T47D (cell line): ENCODE measurements around the gene TNIK.

ENCODE experiments used
- DNase-seq, 2 experiments: peaks; one replicate each; pipeline versions ENCODE4 v3.0.0 to v3.0.0-alpha.2; 2011 to 2012; ENCODE audit warnings: low read depth in 1 of 2, low spot score in 1 of 2
- JUND ChIP-seq: IDR thresholded peaks from 2 replicates; pipeline ENCODE4 v1.6.1; 2012; ENCODE audit warnings: low read depth
- in situ Hi-C: cut with HindIII; loops from 2 replicates; pipeline ENCODE4 v1.10.0; 2016; ENCODE audit warnings: low sequenced_read_pairs, low pct_unique_long_range_greater_than_20kb

The TNIK gene

DNA sequence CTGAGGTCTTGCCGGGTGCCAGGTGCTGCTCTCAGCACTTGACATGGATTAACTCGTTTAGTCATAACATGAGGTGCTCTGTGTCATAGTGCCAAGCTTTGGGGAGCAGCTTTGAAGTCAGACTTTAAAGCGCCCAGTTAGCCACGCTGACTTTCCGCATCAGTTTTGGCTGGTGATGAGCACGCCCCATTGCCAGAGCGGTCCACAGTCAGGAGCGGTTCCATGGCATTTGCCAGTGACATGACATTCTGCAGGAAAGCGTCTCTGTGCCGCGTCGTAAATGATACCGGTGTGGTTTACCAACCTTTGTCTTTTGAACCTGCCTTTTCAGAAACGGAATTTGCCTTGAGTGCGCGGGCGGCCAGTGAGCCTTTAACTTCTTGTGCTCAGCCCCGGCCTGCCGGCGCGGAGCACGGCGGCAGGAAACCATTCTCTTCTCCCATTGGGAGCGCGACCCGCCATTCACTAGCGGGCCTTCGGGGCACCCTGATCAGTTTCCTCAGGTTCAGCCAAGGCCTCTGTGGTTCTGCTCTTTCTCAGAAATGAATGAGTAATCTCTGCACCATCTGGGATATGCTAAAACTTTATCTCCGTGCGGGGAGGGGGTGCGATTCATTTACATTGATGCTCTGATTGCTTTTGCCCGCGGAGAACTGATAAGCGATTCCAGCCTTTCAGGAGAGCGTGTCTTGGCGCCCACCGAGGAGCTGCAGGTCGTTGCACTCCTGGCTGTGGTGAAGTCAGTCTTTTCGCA lies 432.0 kb downstream of the TNIK start:
- in situ Hi-C loops = no loop called here
- DNase-seq = no peak
- TF ChIP-seq JUND = no peak

DNA sequence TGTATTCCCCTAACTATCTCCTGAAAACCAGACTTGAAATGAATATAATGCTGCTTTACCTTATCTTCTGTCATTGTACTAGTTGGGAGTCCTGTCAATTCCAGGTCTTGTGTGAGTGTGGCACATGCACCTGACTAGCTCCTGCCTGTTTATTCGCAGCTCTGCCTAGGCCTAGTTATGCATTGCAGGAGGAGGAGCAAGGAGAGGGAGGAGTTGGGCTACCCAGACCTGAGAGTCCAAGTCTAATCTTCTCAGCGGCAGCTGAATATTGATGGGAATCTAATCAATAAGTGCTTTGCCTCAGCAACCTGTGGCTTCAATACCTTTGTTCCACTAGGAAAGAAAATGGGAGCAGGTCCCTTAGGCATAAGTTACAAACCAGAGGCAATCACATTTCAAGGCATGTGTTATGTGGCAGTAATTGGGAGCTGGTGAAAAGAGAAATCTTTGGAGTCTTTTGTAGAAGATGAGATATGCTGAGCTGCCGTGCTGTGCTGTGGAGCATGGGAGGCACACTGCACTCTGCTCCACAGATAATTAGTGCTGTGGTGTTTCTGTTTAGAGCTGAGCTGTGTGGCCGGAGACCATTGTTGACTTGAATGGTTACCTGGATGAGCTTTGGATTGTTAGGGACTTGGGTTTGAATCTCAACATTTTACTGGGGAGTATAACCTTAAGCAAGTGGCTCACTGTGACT lies 433.5 kb downstream of the TNIK start, which contains the start of gene SLC2A2:
Gene SLC2A2 (minus strand): TSS at position 124 of the 697 bp plus-strand sequence. CDS start 50 bp downstream, at position 74.
- DNase-seq = peak in 1 of 2 experiments; percentile 34
- in situ Hi-C loops = no loop called here
- TF ChIP-seq JUND = no peak

DNA sequence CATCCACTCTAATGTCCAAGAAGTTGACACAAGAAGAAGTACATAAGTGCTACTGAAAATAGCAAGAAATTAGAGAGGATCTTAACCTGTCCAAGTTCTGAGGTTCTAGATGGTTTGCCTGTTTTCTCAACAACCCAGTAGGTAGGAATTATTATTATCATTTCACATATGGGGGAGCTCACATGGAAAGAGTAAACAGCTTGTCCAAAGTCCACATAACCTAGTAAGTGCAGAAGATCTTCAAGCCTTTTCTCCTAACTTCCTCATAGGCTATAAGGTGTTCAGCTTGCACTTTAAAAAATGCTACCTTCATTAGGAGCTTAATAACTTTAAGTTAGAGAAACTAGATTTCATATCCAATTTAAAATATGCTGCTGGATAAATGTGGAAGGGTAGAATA lies 436.6 kb downstream of the TNIK start:
- in situ Hi-C loops = no loop called here
- no peak for DNase-seq
- TF ChIP-seq JUND = no peak

DNA sequence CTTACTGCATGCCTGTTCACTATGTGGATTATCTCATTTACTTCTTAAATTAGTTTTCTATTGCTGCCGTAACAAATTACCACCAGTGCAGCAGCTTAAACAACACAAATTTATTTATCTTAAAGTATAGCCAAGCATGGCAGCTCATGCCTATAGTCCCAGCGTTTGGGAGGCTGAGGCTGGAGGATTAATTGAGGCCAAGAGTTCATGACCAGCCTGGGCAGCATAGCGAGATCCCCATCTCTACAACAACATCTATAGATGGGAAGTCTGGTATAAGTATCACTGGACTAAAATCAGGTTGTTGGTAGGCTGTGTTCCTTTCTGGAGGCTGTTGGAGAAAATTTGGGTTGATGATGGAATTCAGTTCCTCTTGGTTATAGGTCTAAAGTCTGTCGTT lies 438.8 kb downstream of the TNIK start:
- TF ChIP-seq JUND = no peak
- DNase-seq = no peak
- in situ Hi-C loops = no loop called here

DNA sequence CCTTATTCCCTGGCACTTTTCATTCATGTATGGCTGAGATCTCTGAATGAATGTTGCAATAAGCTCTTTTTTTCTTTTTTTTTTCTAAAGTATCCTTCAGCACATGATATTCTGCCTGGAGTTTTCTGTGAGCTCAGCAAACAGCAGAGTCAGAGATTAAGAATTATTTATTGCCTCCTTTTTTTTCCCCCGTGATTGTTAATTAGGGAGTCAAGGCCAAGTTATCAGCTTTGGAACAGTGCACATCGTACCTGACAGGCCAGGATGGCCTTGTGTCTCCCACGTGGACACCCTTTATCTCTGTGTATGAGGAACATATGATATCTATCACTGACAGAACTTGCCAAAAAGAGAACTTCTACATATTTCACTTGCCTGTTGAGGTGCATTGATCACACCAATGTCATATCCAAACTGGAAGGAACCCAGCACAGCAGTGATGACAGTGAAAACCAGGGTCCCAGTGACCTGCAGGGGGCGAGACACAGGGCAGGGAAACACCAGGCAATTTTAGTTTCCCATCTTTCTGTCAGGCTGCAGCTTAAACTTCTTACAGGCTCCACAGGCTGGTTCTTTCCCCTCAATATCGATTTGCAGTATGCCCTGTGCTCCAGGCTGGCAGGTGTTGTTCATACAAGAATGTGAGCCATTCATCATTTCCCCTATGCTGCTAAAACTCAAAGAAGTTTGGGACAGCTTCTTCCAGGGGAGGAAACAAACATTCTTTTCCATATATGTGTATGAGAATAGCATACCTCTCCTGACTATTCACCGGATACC lies 441.9 kb downstream of the TNIK start:
- no peak for DNase-seq
- TF ChIP-seq JUND = no peak
- in situ Hi-C loops = no loop called here

DNA sequence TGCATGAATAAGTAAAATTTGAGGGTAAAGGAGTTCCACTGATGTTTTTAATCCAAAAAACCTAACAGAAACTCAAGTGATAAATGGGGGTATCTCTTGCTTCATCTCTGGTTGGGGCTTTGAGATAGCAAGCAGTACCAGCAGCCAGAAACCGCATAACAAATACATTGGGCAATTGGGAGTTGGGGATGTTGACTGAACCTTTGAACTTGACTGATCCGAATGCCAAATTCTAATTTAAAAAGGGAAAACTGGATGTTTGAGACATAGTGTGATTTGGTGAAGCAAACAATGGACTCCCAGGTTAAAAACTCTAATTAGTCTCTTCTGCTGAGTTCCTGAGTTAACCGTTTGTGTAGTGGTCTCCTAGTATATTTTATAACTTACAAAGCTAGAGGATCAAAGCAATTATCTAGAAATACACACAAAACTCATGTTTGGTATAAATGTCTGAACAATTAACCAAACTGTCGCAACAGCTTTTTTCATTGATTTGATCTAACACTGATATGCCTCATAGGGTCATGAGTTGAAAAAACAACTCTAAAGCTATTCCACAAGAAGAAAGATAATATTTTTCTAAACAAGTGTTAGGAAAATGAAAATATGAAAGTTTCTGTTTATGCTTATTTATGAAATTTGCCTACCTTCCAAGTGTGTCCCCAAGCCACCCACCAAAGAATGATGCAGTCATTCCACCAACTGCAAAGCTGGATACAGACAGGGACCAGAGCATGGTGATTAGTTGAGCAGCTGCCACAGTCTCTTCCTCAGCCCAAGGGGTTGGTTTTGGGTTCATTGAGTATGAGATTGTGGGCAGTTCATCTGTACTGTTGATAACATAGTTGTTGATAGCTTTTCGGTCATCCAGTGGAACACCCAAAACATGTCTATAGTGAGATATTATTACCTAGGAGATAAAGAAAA lies 446.1 kb downstream of the TNIK start:
- no peak for TF ChIP-seq JUND
- DNase-seq = no peak
- in situ Hi-C loops = no loop called here

DNA sequence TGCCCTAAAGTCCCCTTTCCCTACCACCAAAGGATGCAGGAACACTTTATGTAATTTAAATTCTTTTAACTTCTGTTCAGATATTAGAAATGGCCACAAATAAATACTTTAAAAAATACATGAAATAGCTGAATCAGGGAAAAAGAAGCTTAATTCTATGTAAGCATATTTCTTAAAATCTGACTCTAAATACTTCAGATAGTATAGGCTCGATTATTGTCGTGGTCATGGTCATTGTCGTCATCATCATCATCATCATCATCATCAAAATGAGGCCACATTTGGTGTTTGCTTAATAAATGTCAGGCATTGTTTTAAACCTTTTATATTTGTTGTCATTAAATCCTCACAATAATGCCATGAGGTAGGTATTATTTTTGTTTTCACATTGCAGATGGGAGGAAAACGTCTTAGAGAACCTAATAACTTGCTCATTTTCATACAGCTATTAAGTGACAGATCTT lies 448.3 kb downstream of the TNIK start:
- no peak for TF ChIP-seq JUND
- no peak for DNase-seq
- in situ Hi-C loops = no loop called here
